ENCODE results near the gene RTL9. TPM values are rescaled to one million over a fixed set of nuclear protein-coding genes. Genes with fewer than 3 reads are reported as not detected.
"Not testable (repeated sequence)": the region's sequence is repeated elsewhere in the genome, so short reads cannot be mapped to it uniquely, and the experiment has no call there.

The RTL9 gene
- total and polyA plus RNA-seq, 2 donors, result 0.10 to 0.48 TPM

GRCh38 chrX:110403441-110404238, 45.0 kb downstream of the RTL9 start:
- DNase-seq (ENCODE audit: extremely low spot score), result no peak
- no peak overlapping the region for H3K4me3 ChIP-seq (ENCODE audit: low read depth, low read length)
- H3K4me1 ChIP-seq (ENCODE audit: insufficient read depth), result no peaks in the 10 kb centered on the region
- no peaks in the 10 kb centered on the region for H3K36me3 ChIP-seq (ENCODE audit: insufficient read depth)
- 84% methylated on average over 15 of the region's 15 CpGs for WGBS
- H3K27ac ChIP-seq (ENCODE audit: low read depth), result no peak overlapping the region

GRCh38 chrX:110404376-110404775, 45.7 kb downstream of the RTL9 start:
- H3K36me3 ChIP-seq (ENCODE audit: insufficient read depth), result no peaks in the 10 kb centered on the region
- no peak overlapping the region for H3K4me3 ChIP-seq (ENCODE audit: low read depth, low read length)
- 96% methylated on average over 6 of the region's 6 CpGs for WGBS
- H3K27ac ChIP-seq (ENCODE audit: low read depth), result no peak overlapping the region
- no peak for DNase-seq (ENCODE audit: extremely low spot score)
- H3K4me1 ChIP-seq (ENCODE audit: insufficient read depth), result no peaks in the 10 kb centered on the region

- DNase-seq (ENCODE audit: extremely low spot score); H3K4me1 ChIP-seq (ENCODE audit: insufficient read depth); H3K4me3 ChIP-seq (ENCODE audit: low read depth, low read length); H3K27ac ChIP-seq (ENCODE audit: low read depth); H3K36me3 ChIP-seq (ENCODE audit: insufficient read depth): not testable (repeated sequence)
- 95% methylated on average over 7 of the region's 7 CpGs for WGBS
Measured at GRCh38 chrX:110406250-110406649, 47.6 kb downstream of the RTL9 start.

- DNase-seq (ENCODE audit: extremely low spot score), result no peak
- Histone ChIP-seq H3K27ac (ENCODE audit: low read depth) (no peak overlapping the region), H3K4me3 (ENCODE audit: low read depth, low read length) (no peak overlapping the region), H3K4me1 (ENCODE audit: insufficient read depth) (no peaks in the 10 kb centered on the region), H3K36me3 (ENCODE audit: insufficient read depth) (no peaks in the 10 kb centered on the region)
- 80% methylated on average over 4 of the region's 4 CpGs for WGBS
Measured at GRCh38 chrX:110406822-110407221, 48.2 kb downstream of the RTL9 start.

- H3K36me3 ChIP-seq (ENCODE audit: insufficient read depth), result no peaks in the 10 kb centered on the region
- H3K27ac ChIP-seq (ENCODE audit: low read depth), result no peak overlapping the region
- WGBS, result 41% methylated on average over 5 of the region's 5 CpGs
- H3K4me1 ChIP-seq (ENCODE audit: insufficient read depth), result no peaks in the 10 kb centered on the region
- no peak for DNase-seq (ENCODE audit: extremely low spot score)
- H3K4me3 ChIP-seq (ENCODE audit: low read depth, low read length), result no peak overlapping the region
Measured at GRCh38 chrX:110407910-110408545, 49.4 kb downstream of the RTL9 start.

Small RNA genes within 50 kb of the gene (small RNA-seq; reads per million reads assigned to genes)
- gene GNG5P2, result not detected

Other genes with a start within 250 kb of the RTL9 start
- gene AMMECR1, start 40.8 kb upstream of the RTL9 start, total RNA-seq, result 14.1 TPM
- gene AMMECR1, start 40.8 kb upstream of the RTL9 start, polyA plus RNA-seq, result 3.6 TPM

Data from urinary bladder (tissue), 4 donors.